GM19025 (cell line): ENCODE results near the gene KRTAP20-3.

Source experiments
- ATAC-seq: cut with Tn5 transposase; IDR thresholded peaks from one replicate; pipeline ENCODE4 v1.9.1; 2021; ENCODE audit warnings: mild to moderate bottlenecking, low read depth, moderate library complexity; ENCODE audit not compliant: unreplicated experiment

The KRTAP20-3 gene

GRCh38 chr21:30642564-30642963 is at the start of gene KRTAP20-3:
TSS of gene KRTAP20-3 (plus strand) at chr21:30642864.
- ATAC-seq: no peak

DNA sequence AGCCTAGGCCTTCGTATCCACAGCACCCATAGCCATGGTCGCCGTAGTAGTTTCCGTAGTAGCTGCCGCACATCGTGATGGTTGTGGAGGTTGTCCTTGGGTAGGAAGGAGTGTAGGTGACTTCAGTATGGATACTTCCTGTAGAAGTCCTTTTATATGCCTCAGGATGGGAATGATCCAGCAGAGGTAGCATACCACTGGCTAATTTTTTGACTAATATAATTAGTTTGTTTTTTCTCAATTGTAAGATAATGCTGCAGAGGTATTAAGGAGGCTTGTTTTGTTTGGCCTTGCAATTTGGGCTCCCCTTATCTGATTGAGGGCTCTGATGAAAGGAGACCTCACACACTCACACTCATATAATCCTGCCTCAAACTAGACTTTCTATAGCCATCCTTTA is 43.9 kb upstream of the KRTAP20-3 start, which contains the start of gene KRTAP6-2:
TSS of gene KRTAP6-2 (minus strand) at position 101 of the 400 bp plus-strand sequence. CDS start at position 73, 28 bp downstream.
- ATAC-seq: no peak

DNA sequence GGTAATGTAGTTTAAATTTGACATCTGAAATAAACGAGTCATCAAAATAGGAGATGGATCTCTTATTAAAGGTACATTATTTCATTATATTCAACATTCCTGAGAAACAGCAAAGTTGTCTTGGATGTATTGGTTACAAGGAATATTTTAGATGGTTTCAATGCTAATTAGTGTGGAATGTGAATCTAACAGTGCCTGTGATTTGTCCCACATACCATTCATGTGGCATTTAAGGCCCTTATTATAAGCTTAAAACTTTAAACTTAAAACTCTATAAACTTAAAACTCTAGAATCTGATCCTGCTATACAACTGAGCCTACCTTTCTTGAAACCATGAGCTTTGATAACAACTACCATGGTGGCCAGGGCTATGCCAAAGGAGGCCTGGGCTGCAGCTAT is 41.9 kb upstream of the KRTAP20-3 start, which contains the start of gene KRTAP22-1:
TSS of gene KRTAP22-1 (plus strand) at position 301 of the 400 bp plus-strand sequence.
- ATAC-seq: no peak

DNA sequence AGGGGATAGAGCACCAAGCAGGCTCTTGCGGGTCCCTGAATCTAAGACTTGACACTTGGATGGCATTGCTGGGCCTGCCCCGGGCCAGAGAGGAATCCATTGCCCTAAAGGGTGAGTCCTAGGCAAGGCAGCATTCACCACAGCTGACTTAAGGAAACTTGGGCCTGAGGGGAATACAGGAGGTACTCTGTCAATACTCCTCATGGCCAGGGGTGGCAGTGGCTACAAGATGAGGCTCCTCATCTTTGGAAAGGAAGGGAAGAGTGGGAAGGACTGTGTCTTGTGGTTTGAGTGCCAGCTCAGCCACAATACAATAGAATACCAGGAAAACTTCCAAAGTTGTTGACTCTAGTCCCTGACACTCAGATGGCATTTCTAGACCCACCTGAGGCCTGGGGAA is 36.7 kb upstream of the KRTAP20-3 start:
- no peak for ATAC-seq

DNA sequence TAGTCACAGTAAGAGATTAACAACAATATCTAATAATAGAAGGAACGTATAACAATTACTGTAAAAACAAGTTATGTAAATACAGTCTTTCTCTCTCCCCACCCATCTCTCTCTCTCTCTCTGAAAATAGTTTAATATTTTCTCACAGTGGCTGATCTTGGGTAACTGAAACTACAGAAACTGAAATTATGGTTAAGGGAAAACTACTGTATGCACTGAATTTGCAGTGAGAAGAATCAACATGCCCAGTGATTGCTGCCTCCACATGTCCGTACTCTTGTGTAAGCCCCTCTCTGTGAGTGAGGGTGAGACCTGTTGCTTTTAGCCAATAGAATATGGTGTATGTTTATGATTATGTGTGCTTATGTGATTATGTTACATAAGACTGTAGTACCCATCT is 30.5 kb upstream of the KRTAP20-3 start:
- ATAC-seq: no peak

GRCh38 chr21:30613836-30614235 is 28.8 kb upstream of the KRTAP20-3 start, which contains the start of gene KRTAP6-1:
TSS of gene KRTAP6-1 (minus strand) at chr21:30613930. CDS start at chr21:30613904, 26 bp downstream.
- no peak for ATAC-seq

DNA sequence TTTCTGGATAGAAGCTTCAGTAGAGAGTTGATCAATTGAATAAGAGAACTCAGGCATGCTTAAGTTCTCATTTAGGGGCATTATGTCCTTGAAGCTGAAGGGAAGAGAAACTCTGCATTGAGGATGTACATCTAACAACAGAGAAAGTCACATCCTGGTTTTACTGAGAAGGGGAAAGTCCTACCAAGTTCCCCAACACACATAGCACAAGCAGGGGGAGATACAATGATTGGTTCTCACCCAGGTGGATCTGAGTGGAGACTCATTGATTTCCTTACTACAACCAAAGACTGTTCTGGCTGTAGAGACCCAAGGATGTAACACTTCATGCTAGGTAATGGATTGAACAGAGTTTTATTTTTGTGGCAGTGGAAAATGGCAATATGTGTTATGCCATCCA is 27.5 kb upstream of the KRTAP20-3 start:
- ATAC-seq: no peak

DNA sequence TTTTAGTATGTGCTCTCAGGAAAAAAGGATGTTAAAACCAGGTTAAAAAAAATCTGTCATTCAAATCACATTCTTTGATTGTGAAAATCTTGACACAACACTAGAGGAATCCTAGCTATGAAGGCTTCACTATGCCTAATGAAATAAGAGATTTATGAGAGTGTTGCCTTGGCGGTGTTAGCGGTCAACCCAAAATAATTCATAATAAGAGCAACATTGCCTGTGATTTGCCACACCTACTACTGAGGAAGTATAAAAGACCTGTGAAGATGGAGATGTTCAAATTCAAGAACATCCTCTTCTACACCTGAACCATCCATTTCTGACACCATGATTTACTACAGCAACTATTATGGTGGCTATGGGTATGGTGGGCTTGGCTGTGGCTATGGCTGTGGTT is 26.5 kb upstream of the KRTAP20-3 start, which contains the start of gene KRTAP20-1:
TSS of gene KRTAP20-1 (plus strand) at position 301 of the 400 bp plus-strand sequence. CDS start at position 331, 30 bp downstream.
- ATAC-seq: no peak

- no peak for ATAC-seq
Observed at GRCh38 chr21:30620080-30620479, 22.6 kb upstream of the KRTAP20-3 start.

GRCh38 chr21:30620522-30620921 is 22.1 kb upstream of the KRTAP20-3 start, which contains the start of gene KRTAP20-4:
TSS of gene KRTAP20-4 (plus strand) at chr21:30620627.
- no peak for ATAC-seq

DNA sequence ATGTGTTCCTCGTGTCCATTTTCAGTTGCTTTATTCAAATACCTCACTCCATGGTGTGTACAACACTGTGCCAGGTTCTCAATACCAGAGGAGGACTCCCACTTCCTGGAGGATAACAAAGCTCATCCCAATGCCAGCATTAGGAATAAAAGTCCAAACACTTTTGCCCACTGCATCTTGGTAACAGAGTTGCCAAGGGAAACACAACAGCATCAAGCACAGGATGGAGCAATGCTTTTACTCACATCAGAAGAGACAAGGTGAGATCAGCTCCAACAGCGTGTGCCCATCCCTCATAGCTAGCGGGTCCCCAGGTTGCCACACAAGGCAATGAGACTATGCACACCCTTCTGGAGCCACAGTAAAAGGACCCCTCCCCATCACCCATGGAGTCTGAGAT is 19.3 kb upstream of the KRTAP20-3 start:
- no peak for ATAC-seq

DNA sequence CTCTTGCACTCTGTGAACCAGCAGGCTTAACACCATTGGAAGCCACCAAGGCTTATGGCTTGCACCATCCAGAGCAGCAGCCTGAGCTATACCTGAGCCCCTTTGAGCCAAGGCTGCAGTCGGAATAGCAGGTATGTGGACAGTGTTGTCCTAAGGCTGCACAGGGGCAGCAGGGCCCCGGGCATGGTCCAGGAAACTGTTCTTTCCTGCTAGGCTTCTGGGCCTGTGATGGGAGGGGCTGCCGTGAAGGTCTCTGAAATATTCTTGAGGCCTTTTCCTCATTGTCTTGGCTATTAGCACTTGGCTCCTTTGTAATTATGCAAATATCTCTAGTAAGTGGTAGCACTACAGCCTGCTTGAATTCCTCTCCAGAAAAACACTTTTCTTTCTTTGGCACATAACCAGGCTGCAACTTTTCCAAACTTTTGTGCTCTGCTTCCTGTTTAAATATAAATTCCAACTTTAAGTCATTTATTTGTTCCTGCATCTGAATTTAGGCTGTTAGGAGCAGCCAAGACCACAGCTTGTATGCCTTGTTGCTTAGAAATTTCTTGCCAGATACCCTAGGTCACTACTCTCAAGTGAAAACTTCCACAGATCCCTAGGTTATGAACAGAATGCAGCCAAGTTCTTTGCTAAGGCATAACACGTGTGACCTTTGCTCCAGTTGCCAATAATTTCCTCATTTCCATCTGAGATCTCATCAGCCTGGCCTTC is 17.1 kb upstream of the KRTAP20-3 start:
- ATAC-seq: no peak

DNA sequence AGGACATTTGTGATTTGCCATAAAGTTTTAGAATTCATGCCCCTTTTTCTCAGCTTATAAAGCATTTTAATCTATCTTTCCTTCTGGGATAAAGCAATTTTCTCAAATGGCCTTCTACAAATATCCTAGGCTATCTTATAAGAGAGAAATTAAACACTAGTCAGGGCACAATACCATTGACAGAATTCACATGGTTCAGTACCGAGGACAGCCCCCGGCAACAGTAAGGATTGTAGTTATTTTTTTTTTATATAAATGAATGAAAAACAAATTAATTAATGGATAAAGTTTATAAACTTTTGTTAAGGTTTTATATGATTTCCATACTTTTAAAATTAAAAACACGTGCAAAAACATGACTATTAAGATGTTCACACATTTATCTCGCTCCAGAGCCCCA is 14.6 kb upstream of the KRTAP20-3 start:
- ATAC-seq: no peak

GRCh38 chr21:30629200-30629599 is 13.5 kb upstream of the KRTAP20-3 start:
- no peak for ATAC-seq

- no peak for ATAC-seq
Observed at GRCh38 chr21:30634906-30635305, 7.8 kb upstream of the KRTAP20-3 start, which contains the start of gene KRTAP20-2. TSS of gene KRTAP20-2 (plus strand) at chr21:30635206. CDS start at chr21:30635264, 58 bp downstream.

GRCh38 chr21:30638686-30639085 is 4.0 kb upstream of the KRTAP20-3 start:
- no peak for ATAC-seq

DNA sequence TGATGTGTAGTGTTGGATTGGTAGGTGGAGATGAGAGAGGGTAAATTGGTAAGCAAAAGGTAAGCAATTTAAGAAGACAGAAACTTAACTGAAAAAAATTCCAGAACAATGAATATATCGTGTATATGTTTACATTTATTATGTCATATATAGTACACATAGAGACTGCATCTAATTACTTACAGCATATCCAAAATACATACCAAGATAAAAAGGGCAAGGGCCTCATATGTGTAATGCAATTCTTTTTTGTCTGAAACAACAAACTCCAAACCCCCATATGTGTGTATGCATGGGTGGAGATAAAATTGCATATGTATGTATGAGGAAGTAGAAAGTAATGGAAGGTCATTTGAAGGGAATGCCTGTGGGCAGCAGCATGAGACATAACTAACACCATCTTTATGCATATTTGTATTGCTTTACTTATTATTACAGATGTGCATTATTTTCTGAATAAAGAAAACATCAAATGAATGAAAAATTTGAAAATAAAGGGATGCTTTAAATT is 4.3 kb downstream of the KRTAP20-3 start:
- ATAC-seq: no peak

DNA sequence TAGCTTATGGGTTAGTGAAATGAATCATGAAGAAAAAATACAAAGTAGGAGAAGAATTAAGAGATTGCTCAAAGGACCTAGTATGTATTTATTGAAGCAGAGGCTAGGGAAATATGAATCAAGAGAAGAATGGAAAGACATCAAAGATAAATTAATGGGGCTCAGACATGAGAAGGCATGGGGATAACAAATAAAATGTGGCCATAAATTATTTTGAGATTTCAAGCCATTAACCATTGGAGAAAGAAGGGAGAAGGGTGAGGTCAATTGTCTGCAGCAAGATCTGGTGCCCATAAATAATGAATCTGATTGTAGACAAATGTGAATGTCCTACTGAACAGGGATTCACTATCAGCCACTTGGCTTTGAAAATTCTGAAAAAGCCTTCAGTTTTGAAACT is 10.2 kb downstream of the KRTAP20-3 start:
- no peak for ATAC-seq

DNA sequence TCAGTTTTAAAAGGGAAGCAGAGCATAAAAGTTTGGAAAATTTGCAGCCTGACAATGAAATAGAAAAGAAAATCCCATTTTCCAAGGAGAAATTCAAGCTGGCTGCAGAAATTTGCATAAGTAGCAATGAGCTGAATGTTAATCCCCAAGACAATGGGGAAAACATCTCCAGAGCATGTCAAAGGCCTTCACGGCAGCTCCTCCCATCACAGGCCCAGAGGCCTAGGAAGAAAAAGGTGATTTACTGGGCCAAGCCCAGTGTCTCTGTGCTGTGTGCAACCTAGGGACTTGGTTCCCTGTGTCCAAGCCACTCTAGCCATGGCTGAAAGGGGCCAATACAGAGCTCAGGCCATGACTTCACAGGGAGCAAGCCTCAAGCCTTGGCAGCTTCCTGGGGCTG is 26.1 kb downstream of the KRTAP20-3 start:
- ATAC-seq: no peak

DNA sequence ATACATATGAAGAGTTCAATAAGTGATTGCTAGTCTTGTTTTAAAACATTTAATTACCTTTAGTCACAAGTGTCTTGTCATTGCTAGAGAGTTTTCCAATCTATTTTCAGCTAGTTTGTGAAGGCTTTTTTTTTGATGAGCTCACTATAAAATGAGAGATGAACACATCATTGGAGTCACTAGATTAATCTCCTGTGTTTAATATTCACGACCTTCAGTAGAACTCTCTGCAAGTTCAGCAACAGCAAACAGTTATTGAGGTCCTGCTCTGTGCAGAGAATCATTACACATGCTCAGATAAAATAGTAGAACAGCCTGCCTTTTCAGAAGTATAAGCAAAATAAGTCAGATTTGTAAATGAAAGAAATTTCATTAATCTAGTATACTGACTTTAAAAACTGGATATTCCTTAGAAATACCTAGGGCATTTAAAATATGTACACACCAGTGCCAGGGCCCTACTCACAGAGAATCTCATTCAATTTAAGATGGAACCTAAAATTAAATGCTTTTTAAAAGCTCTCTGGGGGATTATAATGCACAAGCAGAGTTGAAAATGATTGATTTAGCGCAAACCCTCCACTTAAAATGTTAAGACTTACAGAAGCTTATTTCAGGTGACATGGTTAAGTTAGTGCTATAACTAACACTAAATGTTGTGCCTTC is 30.5 kb downstream of the KRTAP20-3 start:
- no peak for ATAC-seq

GRCh38 chr21:30674312-30674711 is 31.6 kb downstream of the KRTAP20-3 start:
- no peak for ATAC-seq
